ENCODE results near the gene ZNF100. TPM values are rescaled to one million over a fixed set of nuclear protein-coding genes. Genes with fewer than 3 reads are reported as not detected.
"Not testable (repeated sequence)": the region's sequence is repeated elsewhere in the genome, so short reads cannot be mapped to it uniquely, and the experiment has no call there.

ZNF100 gene
- total RNA-seq, 1 experiment from 2014 or later = 12.1 TPM

DNA sequence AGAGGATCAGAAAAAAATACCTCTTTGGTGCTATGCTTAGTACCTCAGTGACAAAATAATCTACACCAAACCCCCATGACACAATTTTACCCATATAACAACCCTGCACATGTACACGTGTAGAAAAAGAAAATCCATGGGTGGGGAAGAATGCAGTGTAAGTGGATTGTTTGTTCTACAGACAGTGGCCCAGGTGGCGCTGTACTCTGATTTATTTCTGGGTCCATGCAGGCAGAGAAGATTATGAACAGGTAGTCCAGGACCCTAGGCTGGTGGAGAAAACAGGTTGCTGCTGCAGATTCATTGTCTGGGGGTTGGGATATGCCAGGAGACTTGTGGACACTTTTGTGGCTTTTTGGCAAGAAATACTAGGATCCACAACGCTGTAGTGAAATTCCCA is 9.1 kb downstream of the ZNF100 start:
- TF ChIP-seq SIN3A (IDR thresholded peaks at IDR 0.05; ENCODE audit: borderline replicate concordance, insufficient read depth, low read depth, low read length) (no peak), POLR2AphosphoS5 (IDR thresholded peaks at IDR 0.05; ENCODE audit: low read depth, low read length) (no peak), TCF7L2 (IDR thresholded peaks at IDR 0.05; ENCODE audit: low read depth, low read length) (no peak)
- TF ChIP-seq, protein P1, sequence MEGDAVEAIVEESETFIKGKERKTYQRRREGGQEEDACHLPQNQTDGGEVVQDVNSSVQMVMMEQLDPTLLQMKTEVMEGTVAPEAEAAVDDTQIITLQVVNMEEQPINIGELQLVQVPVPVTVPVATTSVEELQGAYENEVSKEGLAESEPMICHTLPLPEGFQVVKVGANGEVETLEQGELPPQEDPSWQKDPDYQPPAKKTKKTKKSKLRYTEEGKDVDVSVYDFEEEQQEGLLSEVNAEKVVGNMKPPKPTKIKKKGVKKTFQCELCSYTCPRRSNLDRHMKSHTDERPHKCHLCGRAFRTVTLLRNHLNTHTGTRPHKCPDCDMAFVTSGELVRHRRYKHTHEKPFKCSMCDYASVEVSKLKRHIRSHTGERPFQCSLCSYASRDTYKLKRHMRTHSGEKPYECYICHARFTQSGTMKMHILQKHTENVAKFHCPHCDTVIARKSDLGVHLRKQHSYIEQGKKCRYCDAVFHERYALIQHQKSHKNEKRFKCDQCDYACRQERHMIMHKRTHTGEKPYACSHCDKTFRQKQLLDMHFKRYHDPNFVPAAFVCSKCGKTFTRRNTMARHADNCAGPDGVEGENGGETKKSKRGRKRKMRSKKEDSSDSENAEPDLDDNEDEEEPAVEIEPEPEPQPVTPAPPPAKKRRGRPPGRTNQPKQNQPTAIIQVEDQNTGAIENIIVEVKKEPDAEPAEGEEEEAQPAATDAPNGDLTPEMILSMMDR (IDR thresholded peaks at IDR 0.05) = no peak; the same call in 1 of the 2 replicates
- TF ChIP-seq, protein P2, sequence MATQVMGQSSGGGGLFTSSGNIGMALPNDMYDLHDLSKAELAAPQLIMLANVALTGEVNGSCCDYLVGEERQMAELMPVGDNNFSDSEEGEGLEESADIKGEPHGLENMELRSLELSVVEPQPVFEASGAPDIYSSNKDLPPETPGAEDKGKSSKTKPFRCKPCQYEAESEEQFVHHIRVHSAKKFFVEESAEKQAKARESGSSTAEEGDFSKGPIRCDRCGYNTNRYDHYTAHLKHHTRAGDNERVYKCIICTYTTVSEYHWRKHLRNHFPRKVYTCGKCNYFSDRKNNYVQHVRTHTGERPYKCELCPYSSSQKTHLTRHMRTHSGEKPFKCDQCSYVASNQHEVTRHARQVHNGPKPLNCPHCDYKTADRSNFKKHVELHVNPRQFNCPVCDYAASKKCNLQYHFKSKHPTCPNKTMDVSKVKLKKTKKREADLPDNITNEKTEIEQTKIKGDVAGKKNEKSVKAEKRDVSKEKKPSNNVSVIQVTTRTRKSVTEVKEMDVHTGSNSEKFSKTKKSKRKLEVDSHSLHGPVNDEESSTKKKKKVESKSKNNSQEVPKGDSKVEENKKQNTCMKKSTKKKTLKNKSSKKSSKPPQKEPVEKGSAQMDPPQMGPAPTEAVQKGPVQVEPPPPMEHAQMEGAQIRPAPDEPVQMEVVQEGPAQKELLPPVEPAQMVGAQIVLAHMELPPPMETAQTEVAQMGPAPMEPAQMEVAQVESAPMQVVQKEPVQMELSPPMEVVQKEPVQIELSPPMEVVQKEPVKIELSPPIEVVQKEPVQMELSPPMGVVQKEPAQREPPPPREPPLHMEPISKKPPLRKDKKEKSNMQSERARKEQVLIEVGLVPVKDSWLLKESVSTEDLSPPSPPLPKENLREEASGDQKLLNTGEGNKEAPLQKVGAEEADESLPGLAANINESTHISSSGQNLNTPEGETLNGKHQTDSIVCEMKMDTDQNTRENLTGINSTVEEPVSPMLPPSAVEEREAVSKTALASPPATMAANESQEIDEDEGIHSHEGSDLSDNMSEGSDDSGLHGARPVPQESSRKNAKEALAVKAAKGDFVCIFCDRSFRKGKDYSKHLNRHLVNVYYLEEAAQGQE (IDR thresholded peaks at IDR 0.05; ENCODE audit: insufficient read depth in 1 of 2, low read depth in 2 of 2, low read length in 1 of 2) = no peak
- H3K36me3 ChIP-seq (ENCODE audit: control insufficient read depth, insufficient read depth, low read length) = peaks cover 6% of the 10 kb centered on the region; the same call in 1 of the 2 replicates
- no peaks in the 10 kb centered on the region for H3K27me3 ChIP-seq (ENCODE audit: control insufficient read depth, insufficient read depth, low read length)
- DNase-seq (ENCODE audit: low read depth, low spot score) = no peak
- no peaks in the 10 kb centered on the region for H3K4me1 ChIP-seq (ENCODE audit: control insufficient read depth, insufficient read depth, low read length)
- H3K9me3 ChIP-seq (ENCODE audit: control insufficient read depth, insufficient read depth, low read depth, low read length) = no peaks in the 10 kb centered on the region
- H3K27ac ChIP-seq (ENCODE audit: low read length) = no peak overlapping the region
- ChIA-PET CTCF (no interaction called here), POLR2A (no interaction called here)
- H3K4me3 ChIP-seq (ENCODE audit: low read depth in 2 of 2, low read length in 2 of 2) = no peak overlapping the region
- in situ Hi-C loops (cut with HindIII; ENCODE audit: low pct_unique_long_range_greater_than_20kb, low sequenced_read_pairs) (no loop called here), intact Hi-C loops (cut with micrococcal nuclease; ENCODE audit: unreplicated experiment) (no loop called here)
- no TSS peak for BruUV-seq (replicated peaks)
- no peak for ATAC-seq

DNA sequence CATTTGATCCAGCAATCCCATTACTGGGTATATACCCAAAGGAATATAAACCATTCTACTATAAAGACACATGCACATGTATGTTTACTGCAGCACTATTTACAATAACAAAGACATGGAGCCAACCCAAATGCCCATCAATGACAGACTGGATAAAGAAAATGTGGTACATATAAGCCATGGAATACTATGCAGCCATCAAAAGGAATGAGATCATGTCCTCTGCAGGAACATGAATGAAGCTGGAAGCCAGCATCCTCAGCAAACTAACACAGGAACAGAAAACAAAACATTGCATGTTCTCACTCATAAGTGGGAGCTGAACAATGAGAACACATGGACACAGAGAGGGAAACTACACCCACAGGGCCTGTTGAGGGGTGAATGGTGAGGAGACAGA is 11.8 kb downstream of the ZNF100 start:
- H3K9me3 ChIP-seq (ENCODE audit: control insufficient read depth, insufficient read depth, low read depth, low read length); H3K27ac ChIP-seq (ENCODE audit: low read length); H3K36me3 ChIP-seq (ENCODE audit: control insufficient read depth, insufficient read depth, low read length); POLR2A ChIA-PET; in situ Hi-C loops (cut with HindIII; ENCODE audit: low pct_unique_long_range_greater_than_20kb, low sequenced_read_pairs); H3K4me3 ChIP-seq (ENCODE audit: low read depth in 2 of 2, low read length in 2 of 2); H3K4me1 ChIP-seq (ENCODE audit: control insufficient read depth, insufficient read depth, low read length); intact Hi-C loops (cut with micrococcal nuclease; ENCODE audit: unreplicated experiment); CTCF ChIA-PET; H3K27me3 ChIP-seq (ENCODE audit: control insufficient read depth, insufficient read depth, low read length); DNase-seq (ENCODE audit: low read depth, low spot score); BruUV-seq (replicated peaks); ATAC-seq: not testable (repeated sequence)

DNA sequence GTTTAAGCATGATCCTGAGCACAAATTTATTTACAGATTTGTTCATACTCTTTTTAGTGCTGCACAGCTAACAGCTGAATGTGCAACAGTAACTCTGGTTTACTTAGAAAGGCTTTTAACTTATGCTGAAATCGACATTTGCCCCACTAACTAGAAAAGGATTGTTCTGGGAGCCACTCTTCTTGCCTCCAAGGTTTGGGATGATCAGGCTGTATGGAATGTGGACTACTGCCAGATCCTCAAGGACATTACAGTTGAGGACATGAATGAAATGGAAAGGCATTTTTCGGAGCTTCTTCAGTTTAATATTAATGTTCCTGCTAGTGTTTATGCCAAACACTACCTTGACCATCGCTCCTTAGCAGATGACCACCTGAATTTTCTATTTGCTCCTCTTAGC is 16.0 kb downstream of the ZNF100 start:
- in situ Hi-C loops (cut with HindIII; ENCODE audit: low pct_unique_long_range_greater_than_20kb, low sequenced_read_pairs) (no loop called here), intact Hi-C loops (cut with micrococcal nuclease; ENCODE audit: unreplicated experiment) (no loop called here)
- no peaks in the 10 kb centered on the region for H3K27me3 ChIP-seq (ENCODE audit: control insufficient read depth, insufficient read depth, low read length)
- H3K9me3 ChIP-seq (ENCODE audit: control insufficient read depth, insufficient read depth, low read depth, low read length) = no peaks in the 10 kb centered on the region
- no peak overlapping the region for H3K4me3 ChIP-seq (ENCODE audit: low read depth in 2 of 2, low read length in 2 of 2)
- POLR2A ChIA-PET = interaction anchor here (0.9 kb wide), 1 partner anchor 16 kb away, joined by 3 read pairs; no protein-coding TSS in a partner anchor
- no TSS peak for BruUV-seq (replicated peaks)
- no peak for ATAC-seq
- H3K4me1 ChIP-seq (ENCODE audit: control insufficient read depth, insufficient read depth, low read length) = no peaks in the 10 kb centered on the region
- CTCF ChIA-PET = no interaction called here
- no peaks in the 10 kb centered on the region for H3K36me3 ChIP-seq (ENCODE audit: control insufficient read depth, insufficient read depth, low read length)
- no peak for DNase-seq (ENCODE audit: low read depth, low spot score)
- TF ChIP-seq POLR2AphosphoS5 (IDR thresholded peaks at IDR 0.05; ENCODE audit: low read depth, low read length) = no peak
- no peak overlapping the region for H3K27ac ChIP-seq (ENCODE audit: low read length)
